HepG2 (cell line): Measurements from ENCODE around the gene AMBRA1. TPM values are rescaled to one million over a fixed set of nuclear protein-coding genes. Genes with fewer than 3 reads are reported as not detected.

Experiments
- AHR ChIP-seq: IDR thresholded peaks from 2 replicates; pipeline ENCODE4 v1.6.1; 2018; ENCODE audit warnings: missing genetic modification reagents, missing compliant biosample characterization
- BCL3 ChIP-seq: sonication (generic); formaldehyde crosslinking; IDR thresholded peaks from 2 replicates; pipeline ENCODE4 v1.5.1; 2020; ENCODE audit warnings: mild to moderate bottlenecking, missing genetic modification reagents, moderate library complexity
- KDM5B ChIP-seq: sonication (generic); formaldehyde crosslinking; IDR thresholded peaks from 2 replicates; pipeline ENCODE4 v1.4.0; 2020; ENCODE audit warnings: missing genetic modification reagents, mild to moderate bottlenecking, borderline replicate concordance
- KLF12 ChIP-seq: sonication (generic); formaldehyde crosslinking; IDR thresholded peaks from 2 replicates; pipeline ENCODE4 v1.4.0; 2020; ENCODE audit warnings: missing genetic modification reagents, borderline replicate concordance
- MED8 ChIP-seq: sonication (generic); formaldehyde crosslinking; IDR thresholded peaks from 2 replicates; pipeline ENCODE4 v1.8.1; 2023; ENCODE audit warnings: mild to moderate bottlenecking, missing genetic modification reagents; ENCODE audit not compliant: insufficient replicate concordance
- MEF2D ChIP-seq: sonication (generic); formaldehyde crosslinking; IDR thresholded peaks from 2 replicates; pipeline ENCODE4 v1.5.1; 2020; ENCODE audit warnings: mild to moderate bottlenecking, missing genetic modification reagents
- MXI1 ChIP-seq: IDR thresholded peaks from 3 replicates; pipeline ENCODE4 v1.6.1; 2012; ENCODE audit warnings: low read depth, low read length, inconsistent platforms, borderline replicate concordance
- MYC ChIP-seq: sonication (generic); formaldehyde crosslinking; IDR thresholded peaks from 2 replicates; pipeline ENCODE4 v1.9.0; 2021; ENCODE audit warnings: missing genetic modification reagents, borderline replicate concordance
- NR2F2 ChIP-seq: IDR thresholded peaks from 2 replicates; pipeline ENCODE4 v1.6.1; 2012; ENCODE audit warnings: low read depth, inconsistent platforms, borderline replicate concordance
- PHF8 ChIP-seq: sonication (generic); formaldehyde crosslinking; IDR thresholded peaks from 2 replicates; pipeline ENCODE4 v1.5.0; 2020; ENCODE audit warnings: missing genetic modification reagents
- PLSCR1 ChIP-seq: sonication (generic); formaldehyde crosslinking; IDR thresholded peaks from 2 replicates; pipeline ENCODE4 v1.5.0; 2020; ENCODE audit warnings: missing genetic modification reagents, mild to moderate bottlenecking, borderline replicate concordance
- POGZ ChIP-seq: sonication (generic); formaldehyde crosslinking; IDR thresholded peaks from 2 replicates; pipeline ENCODE4 v1.4.0; 2020; ENCODE audit warnings: mild to moderate bottlenecking, missing genetic modification reagents
- PRMT3 ChIP-seq: sonication (generic); formaldehyde crosslinking; IDR thresholded peaks from 2 replicates; pipeline ENCODE4 v1.8.1; 2022; ENCODE audit warnings: low read depth, mild to moderate bottlenecking, moderate library complexity, missing genetic modification reagents, borderline replicate concordance
- RAD21 ChIP-seq: fragments of 450-650 bp; formaldehyde crosslinking; IDR thresholded peaks from 2 replicates; pipeline ENCODE4 v1.5.0; 2020; ENCODE audit warnings: mild to moderate bottlenecking
- SNAPC5 ChIP-seq: sonication (generic); formaldehyde crosslinking; IDR thresholded peaks from 2 replicates; pipeline ENCODE4 v1.8.1; 2023; ENCODE audit warnings: mild to moderate bottlenecking, missing genetic modification reagents, borderline replicate concordance
- TAF1 ChIP-seq: sonication (generic); formaldehyde crosslinking; IDR thresholded peaks from 2 replicates; pipeline ENCODE4 v1.4.0; 2020; ENCODE audit warnings: missing genetic modification reagents
- TEAD3 ChIP-seq: optimal IDR thresholded peaks from 2 replicates; pipeline ENCODE3; 2016; ENCODE audit warnings: borderline replicate concordance
- TFDP2 ChIP-seq: sonication (generic); formaldehyde crosslinking; IDR thresholded peaks from 2 replicates; pipeline ENCODE4 v1.4.0; 2020; ENCODE audit warnings: missing genetic modification reagents
- ZFP62 ChIP-seq: sonication (generic); formaldehyde crosslinking; IDR thresholded peaks from 2 replicates; pipeline ENCODE4 v1.4.0; 2020; ENCODE audit warnings: missing genetic modification reagents
- ZFP82 ChIP-seq: sonication (generic); formaldehyde crosslinking; IDR thresholded peaks from 2 replicates; pipeline ENCODE4 v1.5.1; 2020; ENCODE audit warnings: mild to moderate bottlenecking, missing genetic modification reagents, borderline replicate concordance
- ZNF414 ChIP-seq: sonication (generic); formaldehyde crosslinking; IDR thresholded peaks from 2 replicates; pipeline ENCODE4 v1.5.0; 2020; ENCODE audit warnings: missing genetic modification reagents
- ZNF512 ChIP-seq: sonication (generic); formaldehyde crosslinking; IDR thresholded peaks from 2 replicates; pipeline ENCODE4 v1.4.0; 2020; ENCODE audit warnings: mild to moderate bottlenecking, missing genetic modification reagents
- ZNF564 ChIP-seq: sonication (generic); formaldehyde crosslinking; IDR thresholded peaks from 2 replicates; pipeline ENCODE4 v1.8.1; 2023; ENCODE audit warnings: mild to moderate bottlenecking, missing genetic modification reagents
- polyA plus RNA-seq, 8 experiments: library from polyadenylated mRNA; depleted of rRNA in 3 of 8; stranded (reverse) in 7 of 8; unstranded in 1 of 8; fragments of >200 nt; fragmentation: Illumina TruSeq in 4 of 8; extraction: Trizol in 4 of 8; gene quantifications; 2 replicates each; pipeline versions ENCODE4 v1.2.1 to v1.2.3, GENCODE V29; 2011 to 2016; ENCODE audit warnings: low read depth in 4 of 8, missing spikeins in 1 of 8, mixed read lengths in 1 of 8; ENCODE audit not compliant: insufficient read depth in 1 of 8
- total RNA-seq, 5 experiments: library from RNA; depleted of rRNA; stranded (reverse); fragments of >200 nt; fragmentation: Illumina TruSeq; extraction: Trizol; gene quantifications; 2 replicates each; pipeline ENCODE4 v1.2.3, GENCODE V29; 2016; ENCODE audit warnings: low read depth in 1 of 5

Gene AMBRA1
- total and polyA plus RNA-seq, 2 of the 13 experiments (the other 11 are each of a cell fraction or from before 2014, with no cell fraction given): 15.7 to 26.0 TPM

GRCh38 chr11:46617134-46617971 is 23.5 kb upstream of the AMBRA1 start, which contains the start of the genes ATG13 and HARBI1 (continued):
- TF ChIP-seq TFDP2 (CRISPR knock-in tag) (peak; percentile 87), KLF12 (CRISPR knock-in tag) (peak; percentile 87; the same call in 1 of the 2 replicates), MXI1 (peak; percentile 89; the same call in 1 of the 3 replicates), KDM5B (0 out of 2 replicates have a peak, but pooled peaks have one; percentile 48), ZNF564 (CRISPR knock-in tag) (0 out of 2 replicates have a peak, but pooled peaks have one; percentile 43), SNAPC5 (0 out of 2 replicates have a peak, but pooled peaks have one; percentile 25), TAF1 (CRISPR knock-in tag) (peak; percentile 73; the same call in 1 of the 2 replicates), BCL3 (CRISPR knock-in tag) (no peak), PRMT3 (CRISPR knock-in tag) (no peak), PHF8 (CRISPR knock-in tag) (peak; percentile 52; the same call in 1 of the 2 replicates), ZNF414 (no peak), PLSCR1 (peak; percentile 88; the same call in 1 of the 2 replicates), NR2F2 (no peak), RAD21 (peak; percentile 84), ZNF512 (CRISPR knock-in tag) (no peak), MED8 (CRISPR knock-in tag) (no peak), TEAD3 (peak; percentile 17), ZFP62 (no peak), MEF2D (CRISPR knock-in tag) (peak; percentile 6; the same call in 1 of the 2 replicates), ZFP82 (CRISPR knock-in tag) (no peak), MYC (peak; percentile 64; the same call in 1 of the 2 replicates), AHR (no peak), POGZ (CRISPR knock-in tag) (peak; percentile 51; the same call in 1 of the 2 replicates)
